MM.1S (cell line): ENCODE data around the gene POSTN.

Source experiments
- DNase-seq: peaks from one replicate; pipeline ENCODE4 v3.0.0-alpha.2; 2015
- H2AFZ ChIP-seq: fragments of 300-600 bp; sonication (generic); 2 replicates; pipeline ENCODE4 v1.6.0; 2016; ENCODE audit warnings: antibody characterized with exemption, low read length
- H3F3A ChIP-seq: fragments of 300-600 bp; sonication (generic); 2 replicates; pipeline ENCODE4 v1.6.1; 2016; ENCODE audit warnings: mild to moderate bottlenecking, antibody characterized with exemption, low read length, moderate library complexity, mixed read lengths; ENCODE audit not compliant: insufficient read depth
- H3K27ac ChIP-seq: fragments of 300-600 bp; sonication (generic); 2 replicates; pipeline ENCODE4 v1.5.1; 2016; ENCODE audit warnings: mild to moderate bottlenecking, low read length
- H3K27me3 ChIP-seq: fragments of 300-600 bp; sonication (generic); replicated peaks from 2 replicates; pipeline ENCODE4 v1.6.0; 2016; ENCODE audit warnings: low read length; ENCODE audit not compliant: insufficient read depth
- H3K36me3 ChIP-seq: fragments of 300-600 bp; sonication (generic); replicated peaks from 2 replicates; pipeline ENCODE4 v1.6.1; 2016; ENCODE audit warnings: mild to moderate bottlenecking, low read length, mixed read lengths; ENCODE audit not compliant: insufficient read depth
- H3K4me1 ChIP-seq: fragments of 300-600 bp; sonication (generic); 2 replicates; pipeline ENCODE4 v1.6.1; 2016; ENCODE audit warnings: low read length, mixed read lengths
- H3K4me2 ChIP-seq: fragments of 300-600 bp; sonication (generic); 2 replicates; pipeline ENCODE4 v1.6.0; 2016; ENCODE audit warnings: low read depth, low read length
- H3K4me3 ChIP-seq: fragments of 300-600 bp; sonication (generic); 2 replicates; pipeline ENCODE4 v1.5.1; 2016; ENCODE audit warnings: low read length, mixed read lengths
- H3K79me2 ChIP-seq: fragments of 300-600 bp; sonication (generic); 2 replicates; pipeline ENCODE4 v1.6.1; 2016; ENCODE audit warnings: mixed run types, low read length, mixed read lengths
- H3K9ac ChIP-seq: fragments of 300-600 bp; sonication (generic); 2 replicates; pipeline ENCODE4 v1.6.1; 2016; ENCODE audit warnings: low read length, mixed read lengths
- H3K9me2 ChIP-seq: fragments of 300-600 bp; sonication (generic); replicated peaks from 2 replicates; pipeline ENCODE4 v1.6.1; 2016; ENCODE audit warnings: mild to moderate bottlenecking, low read length, mixed read lengths; ENCODE audit not compliant: insufficient read depth
- H3K9me3 ChIP-seq: fragments of 300-600 bp; sonication (generic); replicated peaks from 2 replicates; pipeline ENCODE4 v1.6.1; 2016; ENCODE audit warnings: mild to moderate bottlenecking, low read length, mixed read lengths; ENCODE audit not compliant: insufficient read depth
- H4K20me1 ChIP-seq: fragments of 300-600 bp; sonication (generic); 2 replicates; pipeline ENCODE4 v1.6.1; 2016; ENCODE audit warnings: mild to moderate bottlenecking, low read length, moderate library complexity, mixed read lengths; ENCODE audit not compliant: insufficient read depth
- CTCF ChIP-seq: fragments of 300-600 bp; sonication (generic); IDR thresholded peaks from 2 replicates; pipeline ENCODE4 v1.5.1; 2016; ENCODE audit warnings: antibody characterized with exemption, low read length, mixed read lengths
- EZH2 ChIP-seq: fragments of 300-600 bp; sonication (generic); optimal IDR thresholded peaks from 2 replicates; pipeline ENCODE3; 2017; ENCODE audit warnings: low read depth, mild to moderate bottlenecking, antibody characterized with exemption, low read length, mixed read lengths
- EZH2phosphoT487 ChIP-seq: fragments of 300-600 bp; sonication (generic); IDR thresholded peaks from 2 replicates; pipeline ENCODE4 v1.6.1; 2018; ENCODE audit warnings: antibody characterized with exemption, low read length

The POSTN gene

GRCh38 chr13:37616131-37616530 lies 17.6 kb upstream of the POSTN start:
- H4K20me1 ChIP-seq, result no peaks in the 10 kb centered on the region
- no peak overlapping the region for H2AFZ ChIP-seq
- H3K79me2 ChIP-seq, result no peaks in the 10 kb centered on the region
- H3K9ac ChIP-seq, result no peak overlapping the region
- H3K4me2 ChIP-seq, result no peak overlapping the region
- no peaks in the 10 kb centered on the region for H3K36me3 ChIP-seq
- TF ChIP-seq EZH2phosphoT487, result no peak
- no peak for TF ChIP-seq EZH2
- no peak for TF ChIP-seq CTCF
- H3K4me3 ChIP-seq, result no peak overlapping the region
- no peaks in the 10 kb centered on the region for H3K4me1 ChIP-seq
- DNase-seq, result no peak
- no peaks in the 10 kb centered on the region for H3K27me3 ChIP-seq
- H3K9me3 ChIP-seq, result no peaks in the 10 kb centered on the region
- H3F3A ChIP-seq, result no peaks in the 10 kb centered on the region
- H3K9me2 ChIP-seq, result no peaks in the 10 kb centered on the region
- H3K27ac ChIP-seq, result no peak overlapping the region

GRCh38 chr13:37615276-37615675 lies 16.7 kb upstream of the POSTN start:
- H3K4me2 ChIP-seq, result no peak overlapping the region
- no peaks in the 10 kb centered on the region for H3K9me3 ChIP-seq
- no peak for TF ChIP-seq CTCF
- TF ChIP-seq EZH2phosphoT487, result no peak
- TF ChIP-seq EZH2, result no peak
- H3K9me2 ChIP-seq, result no peaks in the 10 kb centered on the region
- H3K27ac ChIP-seq, result no peak overlapping the region
- H3K79me2 ChIP-seq, result no peaks in the 10 kb centered on the region
- DNase-seq, result no peak
- H3K4me1 ChIP-seq, result no peaks in the 10 kb centered on the region
- no peak overlapping the region for H3K9ac ChIP-seq
- H3F3A ChIP-seq, result no peaks in the 10 kb centered on the region
- no peak overlapping the region for H2AFZ ChIP-seq
- no peaks in the 10 kb centered on the region for H3K27me3 ChIP-seq
- no peaks in the 10 kb centered on the region for H3K36me3 ChIP-seq
- H3K4me3 ChIP-seq, result no peak overlapping the region
- no peaks in the 10 kb centered on the region for H4K20me1 ChIP-seq

- Histone ChIP-seq H3K79me2 (no peaks in the 10 kb centered on the region), H3K9me2 (no peaks in the 10 kb centered on the region), H3K27ac (no peak overlapping the region), H3K27me3 (no peaks in the 10 kb centered on the region), H3K36me3 (no peaks in the 10 kb centered on the region), H4K20me1 (no peaks in the 10 kb centered on the region), H3K4me1 (no peaks in the 10 kb centered on the region), H3F3A (no peaks in the 10 kb centered on the region), H3K9ac (no peak overlapping the region), H2AFZ (no peak overlapping the region), H3K9me3 (no peaks in the 10 kb centered on the region), H3K4me3 (no peak overlapping the region), H3K4me2 (no peak overlapping the region)
- TF ChIP-seq EZH2 (no peak), EZH2phosphoT487 (no peak), CTCF (no peak)
- no peak for DNase-seq
These were observed 15.1 kb upstream of the POSTN start for GRCh38 chr13:37613638-37614037.
